ENCODE measurements around the gene CHPT1. TPM values are rescaled to one million over a fixed set of nuclear protein-coding genes. Genes with fewer than 3 reads are reported as not detected.

Gene CHPT1
- total RNA-seq, 3 donors from 2014 or later (not counting 1 experiment from before 2014, with no cell fraction given): 3.9 to 23.6 (median 7.3) TPM

GRCh38 chr12:101740980-101741379 lies 43.5 kb downstream of the CHPT1 start:
- Mint-ChIP-seq H3K4me3 (no peak overlapping the region), H3K9me3 (no peaks in the 10 kb centered on the region), H3K36me3 (no peaks in the 10 kb centered on the region), H3K27me3 (ENCODE audit: low read depth in 2 of 2) (no peaks in the 10 kb centered on the region), H3K27ac (peak overlapping the region; percentile 92), H3K4me1 (peaks cover 28 to 31% of the 10 kb centered on the region in 2 donors)
- DNase-seq (no peak), ATAC-seq (no peak)
- Histone ChIP-seq H3K9me3 (ENCODE audit: control insufficient read depth, insufficient read depth, low read length) (no peaks in the 10 kb centered on the region), H3K4me1 (ENCODE audit: control insufficient read depth, insufficient read depth, low read length) (peaks cover 19% of the 10 kb centered on the region), H3K4me3 (ENCODE audit: low read length) (no peak overlapping the region), H3K36me3 (ENCODE audit: control insufficient read depth, insufficient read depth, low read length) (peaks cover 12% of the 10 kb centered on the region), H3K27ac (ENCODE audit: low read length) (no peak overlapping the region), H3K27me3 (ENCODE audit: control insufficient read depth, insufficient read depth, low read length) (no peaks in the 10 kb centered on the region)
- intact Hi-C loops (cut with micrococcal nuclease): loop anchor here (10.0 kb wide), 1 partner anchor 66 kb away; no protein-coding TSS in a partner anchor
- 100% methylated on average over 2 of the region's 5 CpGs for WGBS (ENCODE audit: insufficient coverage)
- no peak for TF ChIP-seq CTCF (IDR thresholded peaks at IDR 0.05)

GRCh38 chr12:101743242-101743641 lies 45.8 kb downstream of the CHPT1 start:
- Mint-ChIP-seq H3K4me3 (peak overlapping the region; percentile 8), H3K9me3 (no peaks in the 10 kb centered on the region), H3K27ac (peak overlapping the region; percentile 92), H3K36me3 (no peaks in the 10 kb centered on the region), H3K27me3 (ENCODE audit: low read depth in 2 of 2) (no peaks in the 10 kb centered on the region), H3K4me1 (peaks cover 28 to 35% of the 10 kb centered on the region in 2 donors)
- DNase-seq: no peak
- WGBS (ENCODE audit: insufficient coverage): 60% methylated on average over 1 of the region's 1 CpG
- peaks cover 33% of the 10 kb centered on the region for H3K36me3 ChIP-seq (ENCODE audit: control insufficient read depth, insufficient read depth, low read length)
- no peaks in the 10 kb centered on the region for H3K9me3 ChIP-seq (ENCODE audit: control insufficient read depth, insufficient read depth, low read length)
- H3K27me3 ChIP-seq (ENCODE audit: control insufficient read depth, insufficient read depth, low read length): no peaks in the 10 kb centered on the region
- peak overlapping the region; percentile 83 for H3K27ac ChIP-seq (ENCODE audit: low read length)
- no peak overlapping the region for H3K4me3 ChIP-seq (ENCODE audit: low read length)
- H3K4me1 ChIP-seq (ENCODE audit: control insufficient read depth, insufficient read depth, low read length): peaks cover 19% of the 10 kb centered on the region
- intact Hi-C loops (cut with micrococcal nuclease): loop anchor here (10.0 kb wide), 1 partner anchor 68 kb away; no protein-coding TSS in a partner anchor
- no peak for TF ChIP-seq CTCF (IDR thresholded peaks at IDR 0.05)
- ATAC-seq: no peak

DNA sequence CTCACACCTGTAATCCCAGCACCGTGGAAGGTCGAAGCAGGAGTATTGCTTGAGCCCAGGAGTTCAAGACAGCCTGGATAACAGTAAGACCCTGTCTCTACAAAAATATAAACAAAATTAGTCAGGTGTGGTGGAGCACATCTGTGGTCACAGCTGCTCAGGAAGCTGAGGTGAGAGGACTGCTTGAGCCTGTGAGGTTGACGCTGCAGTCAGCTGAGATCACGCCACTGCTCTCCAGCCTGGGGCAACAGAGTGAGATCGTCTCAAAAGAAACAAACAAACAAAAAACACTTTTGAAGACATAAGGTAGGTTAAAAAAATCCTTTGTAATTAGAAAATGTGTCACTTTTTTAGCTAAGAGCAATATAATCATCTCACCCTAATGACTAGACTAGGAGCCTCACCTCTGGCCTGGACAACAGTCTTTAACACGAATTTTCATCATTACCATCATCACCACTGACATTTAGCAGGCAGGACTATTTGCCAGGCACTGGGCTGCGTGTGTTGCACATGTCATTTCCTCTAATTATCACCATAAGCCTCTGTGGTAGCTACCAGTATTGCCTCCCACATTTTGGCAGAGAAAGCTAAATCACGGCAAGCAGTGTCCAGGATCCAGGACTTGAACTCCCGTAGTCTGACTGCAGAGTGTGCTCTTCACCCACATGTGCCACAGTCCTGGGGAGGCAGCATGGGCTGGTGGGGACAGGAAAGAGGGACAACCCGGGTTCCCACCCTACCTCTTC lies 46.5 kb downstream of the CHPT1 start:
- H3K27ac ChIP-seq (ENCODE audit: low read length): peak overlapping the region; percentile 83
- Mint-ChIP-seq H3K36me3 (no peaks in the 10 kb centered on the region), H3K27ac (peak overlapping the region; percentile 92), H3K4me1 (peaks cover 28 to 38% of the 10 kb centered on the region in 2 donors), H3K9me3 (no peaks in the 10 kb centered on the region), H3K4me3 (peak overlapping the region; percentile 8), H3K27me3 (ENCODE audit: low read depth in 2 of 2) (no peaks in the 10 kb centered on the region)
- WGBS (ENCODE audit: insufficient coverage): 41% methylated on average over 9 of the region's 10 CpGs
- H3K9me3 ChIP-seq (ENCODE audit: control insufficient read depth, insufficient read depth, low read length): no peaks in the 10 kb centered on the region
- peak; percentile 33 to 46 for DNase-seq
- no peaks in the 10 kb centered on the region for H3K27me3 ChIP-seq (ENCODE audit: control insufficient read depth, insufficient read depth, low read length)
- peaks cover 40% of the 10 kb centered on the region for H3K36me3 ChIP-seq (ENCODE audit: control insufficient read depth, insufficient read depth, low read length)
- ATAC-seq: peak; percentile 82 to 86 (median 84)
- H3K4me3 ChIP-seq (ENCODE audit: low read length): no peak overlapping the region
- no peak for TF ChIP-seq CTCF (IDR thresholded peaks at IDR 0.05)
- intact Hi-C loops (cut with micrococcal nuclease): loop anchor here (10.0 kb wide), 1 partner anchor 69 kb away; no protein-coding TSS in a partner anchor
- H3K4me1 ChIP-seq (ENCODE audit: control insufficient read depth, insufficient read depth, low read length): peaks cover 19% of the 10 kb centered on the region

Data from natural killer cell (primary cell).